Left cardiac atrium (tissue), 4 donors: ENCODE results near the gene ISOC1. TPM values are rescaled to one million over a fixed set of nuclear protein-coding genes. Genes with fewer than 3 reads are reported as not detected.
A peak's percentile ranks its signal among the peaks of the same experiment; 100 is the strongest.

Experiments used
- ATAC-seq, 2 donors: fragments of 200-7000 bp; cut with Tn5 transposase; one replicate each; pipeline ENCODE4 v1.9.1; 2020; ENCODE audit warnings: mild to moderate bottlenecking in 2 of 2, moderate library complexity in 2 of 2
- DNase-seq: peaks from one replicate; pipeline ENCODE4 v3.0.0-alpha.2; 2020
- intact Hi-C, 2 donors: fragments of 100-400 bp; cut with DNase I; formaldehyde crosslinking; loops; one replicate each; pipeline versions ENCODE4 v1.14.1 to v1.15.1; 2022 to 2023
- total RNA-seq, 2 donors: library from RNA; stranded (reverse); fragmentation: NEBNext Ultra II Directional; extraction: Animal tissue kit (Norgen Biotek cat#: 25700); gene quantifications; one replicate each; pipeline ENCODE4 v1.2.1, GENCODE V29; 2021
- donor health status: DM: no; HTN: yes; CAD: no.
- donor health status: DM: no; HTN: yes; CAD: no; lungs with severe emphysema.
- donor health status: DM: yes; HTN: yes; CAD: no.
- donor health status: Dilated cardiomyopathy.

Gene ISOC1
- total RNA-seq, 2 donors from 2014 or later = 78.7 to 103 TPM

- DNase-seq = no peak
- intact Hi-C loops = no loop called here
- no peak for ATAC-seq
These were observed 12.1 kb upstream of the ISOC1 start for GRCh38 chr5:129082225-129083136.

GRCh38 chr5:129094924-129095899, 663 bp downstream of the ISOC1 start:
- ATAC-seq = peak; percentile 62 to 70
- intact Hi-C loops = loop anchor here in 1 of 2 donors (5.0 kb wide), 1 partner anchor 173 kb away; no protein-coding TSS in a partner anchor
- DNase-seq = peak; percentile 78

- ATAC-seq = no peak
- intact Hi-C loops = loop anchor here in 1 of 2 donors (5.0 kb wide), 1 partner anchor 174 kb away; no protein-coding TSS in a partner anchor
- DNase-seq = no peak
These were observed 1.9 kb downstream of the ISOC1 start for GRCh38 chr5:129096382-129096991.

- intact Hi-C loops = loop anchor here in 1 of 2 donors (5.0 kb wide), 1 partner anchor 175 kb away; no protein-coding TSS in a partner anchor
- ATAC-seq = no peak
- no peak for DNase-seq
These were observed 3.1 kb downstream of the ISOC1 start for GRCh38 chr5:129097498-129098296.

GRCh38 chr5:129098488-129099183, 4.1 kb downstream of the ISOC1 start:
- ATAC-seq (no peak), DNase-seq (no peak)
- intact Hi-C loops = loop anchor here in 1 of 2 donors (5.0 kb wide), 1 partner anchor 176 kb away; no protein-coding TSS in a partner anchor

GRCh38 chr5:129099184-129099569, 4.6 kb downstream of the ISOC1 start:
- intact Hi-C loops = loop anchor here in 1 of 2 donors (5.0 kb wide), 1 partner anchor 177 kb away; no protein-coding TSS in a partner anchor
- DNase-seq (no peak), ATAC-seq (no peak)

GRCh38 chr5:129101794-129102193, 7.2 kb downstream of the ISOC1 start:
- ATAC-seq = no peak
- no peak for DNase-seq
- intact Hi-C loops = no loop called here

- no peak for DNase-seq
- intact Hi-C loops = no loop called here
- ATAC-seq = no peak
These were observed 8.8 kb downstream of the ISOC1 start for GRCh38 chr5:129103397-129103796.

- intact Hi-C loops = no loop called here
- no peak for DNase-seq
- no peak for ATAC-seq
These were observed 10.4 kb downstream of the ISOC1 start for GRCh38 chr5:129104915-129105455.

GRCh38 chr5:129107637-129108036, 13.1 kb downstream of the ISOC1 start:
- intact Hi-C loops = no loop called here
- DNase-seq (no peak), ATAC-seq (no peak)

GRCh38 chr5:129110742-129111141, 16.2 kb downstream of the ISOC1 start:
- DNase-seq (no peak), ATAC-seq (peak in 1 of 2 donors; percentile 39)
- intact Hi-C loops = no loop called here

GRCh38 chr5:129111351-129111750, 16.8 kb downstream of the ISOC1 start:
- no peak for DNase-seq
- no peak for ATAC-seq
- intact Hi-C loops = no loop called here

GRCh38 chr5:129112295-129112694, 17.7 kb downstream of the ISOC1 start:
- ATAC-seq = no peak
- intact Hi-C loops = no loop called here
- no peak for DNase-seq

- DNase-seq (no peak), ATAC-seq (no peak)
- intact Hi-C loops = no loop called here
These were observed 19.3 kb downstream of the ISOC1 start for GRCh38 chr5:129113867-129114266.

- intact Hi-C loops = no loop called here
- DNase-seq = no peak
These were observed 20.1 kb downstream of the ISOC1 start for GRCh38 chr5:129114539-129115193.

GRCh38 chr5:129115680-129116079, 21.1 kb downstream of the ISOC1 start:
- DNase-seq (no peak), ATAC-seq (no peak)
- intact Hi-C loops = no loop called here

More at GRCh38 chr5:129114539-129115193, 20.1 kb downstream of the ISOC1 start:
- no peak for ATAC-seq

- no peak for ATAC-seq
- intact Hi-C loops = no loop called here
- no peak for DNase-seq
These were observed 22.2 kb downstream of the ISOC1 start for GRCh38 chr5:129116797-129117196.
